H1 (cell line): Measurements from ENCODE around the gene SCGB1A1. TPM values are rescaled to one million over a fixed set of nuclear protein-coding genes. Genes with fewer than 3 reads are reported as not detected.

Experiments used
- CTCF ChIA-PET: fragments of 300-600 bp; sonication (Branson Sonifier 250); formaldehyde crosslinking; loops from one replicate; lab custom pipeline; 2021; ENCODE audit not compliant: partially characterized antibody; lab: Charles Lee
- POLR2A ChIA-PET: fragments of 300-600 bp; sonication (Branson Sonifier 250); formaldehyde crosslinking; loops from one replicate; lab custom pipeline; 2021; ENCODE audit warnings: inconsistent platforms; ENCODE audit not compliant: partially characterized antibody; lab: Charles Lee
- DNase-seq, 2 experiments: peaks; one replicate each; pipeline versions ENCODE4 v3.0.0 to v3.0.0-alpha.2; 2010 to 2022; ENCODE audit warnings: low spot score in 2 of 2, low read depth in 1 of 2, mixed read lengths in 1 of 2
- FAIRE-seq: peaks from 2 replicates; lab custom pipeline; 2011; peaks lifted over from hg19 to GRCh38; lab: Jason Lieb, UNC
- H2AFZ ChIP-seq: 2 replicates; pipeline ENCODE4 v1.8.1; 2012; ENCODE audit warnings: low read length, inconsistent platforms
- H2AK5ac ChIP-seq: 2 replicates; pipeline ENCODE4 v1.6.1; 2013; ENCODE audit warnings: low read depth, low read length
- H2BK120ac ChIP-seq: replicated peaks from 2 replicates; pipeline ENCODE3; 2013; ENCODE audit warnings: low read depth, low read length, inconsistent platforms
- H2BK12ac ChIP-seq: 2 replicates; pipeline ENCODE4 v1.6.1; 2013; ENCODE audit warnings: low read depth, low read length
- H2BK15ac ChIP-seq: 2 replicates; pipeline ENCODE4 v1.6.1; 2013; ENCODE audit warnings: low read length
- H2BK20ac ChIP-seq: 2 replicates; pipeline ENCODE4 v1.6.1; 2013; ENCODE audit warnings: low read length
- H2BK5ac ChIP-seq: 2 replicates; pipeline ENCODE4 v1.6.1; 2013; ENCODE audit warnings: low read depth, low read length
- H3K14ac ChIP-seq: 2 replicates; pipeline ENCODE4 v1.6.1; 2013; ENCODE audit warnings: inconsistent platforms; ENCODE audit not compliant: insufficient read length
- H3K18ac ChIP-seq: 2 replicates; pipeline ENCODE4 v1.6.1; 2013; ENCODE audit warnings: low read length; ENCODE audit errors: extremely low read depth
- H3K23ac ChIP-seq: 2 replicates; pipeline ENCODE4 v1.6.1; 2013; ENCODE audit warnings: inconsistent platforms; ENCODE audit not compliant: insufficient read length
- H3K23me2 ChIP-seq: 2 replicates; pipeline ENCODE4 v1.6.1; 2013; ENCODE audit warnings: low read depth, low read length
- H3K27ac ChIP-seq: 2 replicates; pipeline ENCODE4 v1.6.1; 2011; ENCODE audit warnings: low read depth, low read length, inconsistent platforms
- H3K27me3 ChIP-seq, 4 experiments: replicated peaks in 1 of 4; 1 replicate in 1 of 4; 2 replicates in 3 of 4; pipeline versions ENCODE4 v1.6.1 to v1.8.1; 2011 to 2013; ENCODE audit warnings: low read length in 3 of 4, mild to moderate bottlenecking in 3 of 4, inconsistent platforms in 2 of 4, mixed read lengths in 2 of 4, moderate library complexity in 1 of 4; ENCODE audit not compliant: control insufficient read depth in 3 of 4, insufficient read depth in 3 of 4; ENCODE audit errors: extremely low read depth in 1 of 4
- H3K36me3 ChIP-seq, 4 experiments: 2 replicates each; pipeline versions ENCODE4 v1.6.1 to v1.8.1; 2011 to 2013; ENCODE audit warnings: mild to moderate bottlenecking in 4 of 4, low read length in 3 of 4, moderate library complexity in 2 of 4, control low read depth in 1 of 4, inconsistent platforms in 1 of 4; ENCODE audit not compliant: insufficient read depth in 4 of 4, control insufficient read depth in 2 of 4
- H3K4ac ChIP-seq: replicated peaks from 2 replicates; pipeline ENCODE3; 2013; ENCODE audit warnings: low read length, low read depth, mixed read lengths, inconsistent platforms; ENCODE audit not compliant: insufficient read length
- H3K4me1 ChIP-seq, 4 experiments: replicated peaks in 1 of 4; 1 replicate in 1 of 4; 2 replicates in 3 of 4; pipeline versions ENCODE4 v1.6.1 to v1.8.1; 2011 to 2013; ENCODE audit warnings: low read length in 3 of 4, inconsistent platforms in 2 of 4, mixed read lengths in 1 of 4; ENCODE audit not compliant: insufficient read depth in 4 of 4, control insufficient read depth in 3 of 4
- H3K4me2 ChIP-seq, 2 experiments: 2 replicates each; pipeline versions ENCODE4 v1.6.1 to v1.8.1; 2011 to 2013; ENCODE audit warnings: low read depth in 2 of 2, low read length in 2 of 2, control low read depth in 1 of 2, inconsistent platforms in 1 of 2, mild to moderate bottlenecking in 1 of 2; ENCODE audit not compliant: insufficient read depth in 1 of 2
- H3K4me3 ChIP-seq, 4 experiments: fragments of 200-600, 300-600 bp in 1 of 4; sonication (generic), shearing (Covaris generic), sonication (Bioruptor Twin) in 1 of 4; 2 replicates each; pipeline versions ENCODE4 v1.5.1 to v1.8.1; 2011 to 2016; ENCODE audit warnings: low read length in 4 of 4, low read depth in 3 of 4, control low read depth in 2 of 4, inconsistent platforms in 2 of 4, mild to moderate bottlenecking in 2 of 4, mixed read lengths in 1 of 4, moderate library complexity in 1 of 4; ENCODE audit not compliant: insufficient read depth in 2 of 4; ENCODE audit errors: extremely low read depth in 1 of 4
- H3K56ac ChIP-seq: replicated peaks from 2 replicates; pipeline ENCODE3; 2013; ENCODE audit warnings: low read depth, mild to moderate bottlenecking, mixed read lengths, low read length, inconsistent platforms; ENCODE audit not compliant: insufficient read length
- H3K79me1 ChIP-seq: 2 replicates; pipeline ENCODE4 v1.6.1; 2013; ENCODE audit warnings: low read depth, low read length, control low read depth
- H3K79me2 ChIP-seq, 2 experiments: 2 replicates each; pipeline versions ENCODE4 v1.6.1 to v1.8.1; 2012 to 2013; ENCODE audit warnings: low read length in 2 of 2, mild to moderate bottlenecking in 2 of 2, inconsistent platforms in 1 of 2; ENCODE audit not compliant: insufficient read depth in 2 of 2, control insufficient read depth in 1 of 2
- H3K9ac ChIP-seq, 4 experiments: replicated peaks in 1 of 4; 1 replicate in 1 of 4; 2 replicates in 3 of 4; pipeline versions ENCODE4 v1.6.1 to v1.8.1; 2011 to 2013; ENCODE audit warnings: low read depth in 3 of 4, low read length in 3 of 4, control low read depth in 2 of 4, mild to moderate bottlenecking in 2 of 4, moderate library complexity in 2 of 4, inconsistent platforms in 1 of 4; ENCODE audit errors: extremely low read depth in 1 of 4
- H3K9me3 ChIP-seq, 2 experiments: 2 replicates each; pipeline versions ENCODE4 v1.6.1 to v1.8.1; 2012 to 2013; ENCODE audit warnings: mild to moderate bottlenecking in 2 of 2, moderate library complexity in 2 of 2, control low read depth in 1 of 2, inconsistent platforms in 1 of 2, low read depth in 1 of 2, low read length in 1 of 2, mixed read lengths in 1 of 2; ENCODE audit not compliant: insufficient read depth in 2 of 2
- H4K20me1 ChIP-seq, 2 experiments: replicated peaks in 1 of 2; 2 replicates each; pipeline versions ENCODE3 to v1.8.1; 2011 to 2013; ENCODE audit warnings: inconsistent platforms in 2 of 2, low read length in 2 of 2, mild to moderate bottlenecking in 1 of 2; ENCODE audit not compliant: insufficient read depth in 2 of 2, control insufficient read depth in 1 of 2
- H4K5ac ChIP-seq: 2 replicates; pipeline ENCODE4 v1.6.1; 2013; ENCODE audit warnings: low read length, low read depth, mixed read lengths, inconsistent platforms; ENCODE audit not compliant: insufficient read length
- H4K8ac ChIP-seq: 2 replicates; pipeline ENCODE4 v1.8.0; 2013; ENCODE audit warnings: mild to moderate bottlenecking, moderate library complexity, low read length, inconsistent platforms; ENCODE audit not compliant: insufficient read depth; ENCODE audit errors: extremely low read depth
- H4K91ac ChIP-seq: replicated peaks from 2 replicates; pipeline ENCODE3; 2013; ENCODE audit warnings: low read length, mixed read lengths, inconsistent platforms; ENCODE audit not compliant: insufficient read length
- RAD21 ChIP-seq, 2 experiments: IDR thresholded peaks in 1 of 2; conservative IDR thresholded peaks in 1 of 2; 2 replicates each; pipeline ENCODE4 v1.6.1; 2011; ENCODE audit warnings: low read depth in 2 of 2, low read length in 2 of 2, improper control_type of control experiment in 1 of 2, inconsistent platforms in 1 of 2, mild to moderate bottlenecking in 1 of 2, moderate library complexity in 1 of 2
- TAF7 ChIP-seq: optimal IDR thresholded peaks from 2 replicates; pipeline ENCODE3; 2011; ENCODE audit warnings: low read depth, mild to moderate bottlenecking, inconsistent platforms, low read length, moderate library complexity, borderline replicate concordance
- WGBS, 2 experiments: shearing (Covaris generic) in 1 of 2; methylation state at CpG; one replicate each; pipeline versions ENCODE4 v1.1.6 to v1.1.7; 2013 to 2015; ENCODE audit warnings: low lambda C conversion rate in 2 of 2, mixed read lengths in 2 of 2, inconsistent platforms in 1 of 2, low coverage in 1 of 2, missing lambda C conversion rate in 1 of 2; ENCODE audit not compliant: insufficient replicate concordance in 2 of 2, insufficient coverage in 1 of 2, insufficient read length in 1 of 2; ENCODE audit errors: extremely low coverage in 1 of 2, missing lambda C conversion rate in 1 of 2; 5-methylcytosine and 5-hydroxymethylcytosine counted together
- polyA plus RNA-seq, 7 experiments: library from polyadenylated mRNA; depleted of rRNA in 3 of 7; stranded (reverse) in 5 of 7; unstranded in 2 of 7; fragments of >200 nt in 5 of 7; fragments of 200-250 nt in 2 of 7; gene quantifications; 1 replicate in 5 of 7; 2 replicates in 1 of 7; 4 replicates in 1 of 7; pipeline versions ENCODE4 v1.2.1 to v1.2.3, GENCODE V29; 2011 to 2013; ENCODE audit warnings: missing spikeins in 2 of 7, mixed read lengths in 2 of 7
- total RNA-seq: library from RNA; stranded (reverse); fragmentation: NEBNext Ultra II Directional; extraction: Animal tissue kit (Norgen Biotek cat#: 25700); gene quantifications from 2 replicates; pipeline ENCODE4 v1.2.1, GENCODE V29; 2021
- TF ChIP-seq, protein P1 (sequence below), 3 experiments: IDR thresholded peaks; 1 replicate in 2 of 3; 2 replicates in 1 of 3; pipeline versions ENCODE4 v1.5.1 to v1.6.1; 2011; ENCODE audit warnings: low read length in 3 of 3, mild to moderate bottlenecking in 3 of 3, inconsistent platforms in 2 of 3, low read depth in 1 of 3, moderate library complexity in 1 of 3; ENCODE audit not compliant: insufficient read depth in 1 of 3; ENCODE audit errors: control extremely low read depth in 1 of 3

The SCGB1A1 gene
- total and polyA plus RNA-seq, 2 of the 8 experiments (the other 6 are each of a cell fraction or from before 2014, with no cell fraction given): not detected

DNA sequence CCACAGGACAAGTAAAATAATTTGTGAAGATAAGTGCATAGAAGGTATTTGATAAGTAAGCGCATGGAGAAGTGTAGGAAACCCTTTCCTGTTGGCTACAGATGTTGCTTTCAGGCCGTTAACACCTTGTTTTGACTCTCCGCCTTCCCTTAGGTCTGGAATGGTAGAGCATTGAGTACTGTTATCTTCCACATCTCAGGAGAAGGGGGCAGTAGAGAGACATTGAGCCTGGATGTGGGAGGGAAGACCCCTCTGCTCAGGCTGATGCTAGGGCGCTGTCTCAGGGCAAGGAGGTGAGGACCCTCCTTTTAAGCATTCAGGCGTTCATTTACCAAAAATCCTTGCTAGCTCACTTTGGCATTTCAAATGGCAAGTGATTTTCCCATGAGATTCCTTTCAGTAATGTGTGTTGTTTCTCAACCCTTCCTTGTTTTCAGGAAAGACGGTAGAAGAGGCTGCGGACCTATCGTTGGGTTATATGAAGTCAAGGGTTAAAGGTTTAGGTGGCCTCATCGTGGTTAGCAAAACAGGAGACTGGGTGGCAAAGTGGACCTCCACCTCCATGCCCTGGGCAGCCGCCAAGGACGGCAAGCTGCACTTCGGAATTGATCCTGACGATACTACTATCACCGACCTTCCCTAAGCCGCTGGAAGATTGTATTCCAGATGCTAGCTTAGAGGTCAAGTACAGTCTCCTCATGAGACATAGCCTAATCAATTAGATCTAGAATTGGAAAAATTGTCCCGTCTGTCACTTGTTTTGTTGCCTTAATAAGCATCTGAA lies 27.0 kb upstream of the SCGB1A1 start:
- H2BK15ac ChIP-seq: no peak overlapping the region
- no peaks in the 10 kb centered on the region for H3K79me2 ChIP-seq
- no peak overlapping the region for H3K18ac ChIP-seq
- TF ChIP-seq RAD21 (IDR thresholded peaks at IDR 0.05 in 1 of 2, conservative IDR thresholded peaks at IDR 0.05 in 1 of 2; ENCODE audit: low read depth in 2 of 2, low read length in 2 of 2) (peak; percentile 34 to 38), TAF7 (no peak)
- TF ChIP-seq, protein P1, sequence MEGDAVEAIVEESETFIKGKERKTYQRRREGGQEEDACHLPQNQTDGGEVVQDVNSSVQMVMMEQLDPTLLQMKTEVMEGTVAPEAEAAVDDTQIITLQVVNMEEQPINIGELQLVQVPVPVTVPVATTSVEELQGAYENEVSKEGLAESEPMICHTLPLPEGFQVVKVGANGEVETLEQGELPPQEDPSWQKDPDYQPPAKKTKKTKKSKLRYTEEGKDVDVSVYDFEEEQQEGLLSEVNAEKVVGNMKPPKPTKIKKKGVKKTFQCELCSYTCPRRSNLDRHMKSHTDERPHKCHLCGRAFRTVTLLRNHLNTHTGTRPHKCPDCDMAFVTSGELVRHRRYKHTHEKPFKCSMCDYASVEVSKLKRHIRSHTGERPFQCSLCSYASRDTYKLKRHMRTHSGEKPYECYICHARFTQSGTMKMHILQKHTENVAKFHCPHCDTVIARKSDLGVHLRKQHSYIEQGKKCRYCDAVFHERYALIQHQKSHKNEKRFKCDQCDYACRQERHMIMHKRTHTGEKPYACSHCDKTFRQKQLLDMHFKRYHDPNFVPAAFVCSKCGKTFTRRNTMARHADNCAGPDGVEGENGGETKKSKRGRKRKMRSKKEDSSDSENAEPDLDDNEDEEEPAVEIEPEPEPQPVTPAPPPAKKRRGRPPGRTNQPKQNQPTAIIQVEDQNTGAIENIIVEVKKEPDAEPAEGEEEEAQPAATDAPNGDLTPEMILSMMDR (IDR thresholded peaks at IDR 0.05; ENCODE audit: control extremely low read depth in 1 of 3, insufficient read depth in 1 of 3, low read depth in 1 of 3, low read length in 3 of 3): peak; percentile 51 to 73 (median 52)
- H3K56ac ChIP-seq: no peak overlapping the region
- H3K27me3 ChIP-seq: no peaks in the 10 kb centered on the region
- H3K4me3 ChIP-seq: no peak overlapping the region
- WGBS, 2 experiments: 93% methylated on average over 16 of the region's 16 CpGs; no CpG with 5 or more reads in 1 of the 2 experiments
- no peak overlapping the region for H3K4me2 ChIP-seq
- H3K4ac ChIP-seq: no peak overlapping the region
- H3K36me3 ChIP-seq: no peaks in the 10 kb centered on the region
- no peaks in the 10 kb centered on the region for H3K79me1 ChIP-seq
- H4K5ac ChIP-seq: no peak overlapping the region
- H2AFZ ChIP-seq: no peak overlapping the region
- no peak overlapping the region for H3K27ac ChIP-seq
- no peak overlapping the region for H3K9ac ChIP-seq
- DNase-seq (no peak), FAIRE-seq (no peak)
- no peak overlapping the region for H2AK5ac ChIP-seq
- no peak overlapping the region for H2BK12ac ChIP-seq
- no peaks in the 10 kb centered on the region for H3K9me3 ChIP-seq
- H3K23ac ChIP-seq: no peak overlapping the region
- no peak overlapping the region for H4K91ac ChIP-seq
- POLR2A ChIA-PET: interaction anchor here (1.6 kb wide), 1 partner anchor 182 kb away, joined by 4 read pairs; the partner anchor contains the start of gene EEF1G
- H3K23me2 ChIP-seq: no peaks in the 10 kb centered on the region
- H3K4me1 ChIP-seq: peaks cover 3 to 4% (median 3%) of the 10 kb centered on the region in 4 experiments; a peak in 5 of 7 replicates
- no peak overlapping the region for H2BK20ac ChIP-seq
- CTCF ChIA-PET: interaction anchor here (0.6 to 8.6 kb wide), 23 partner anchors 9 to 464 kb away, joined by 3 to 113 read pairs (median 3); partner anchors contain the start of gene SCGB1A1
- H4K8ac ChIP-seq: no peak overlapping the region
- no peaks in the 10 kb centered on the region for H4K20me1 ChIP-seq
- no peak overlapping the region for H3K14ac ChIP-seq
- H2BK5ac ChIP-seq: no peak overlapping the region; the same call in 1 of the 2 replicates
- no peak overlapping the region for H2BK120ac ChIP-seq
